KOPT-K1 (cell line): ENCODE results near the gene HIVEP2.

ENCODE experiments used
- H3K27ac ChIP-seq: fragments of 200-600 bp; sonication (generic); 2 replicates; pipeline ENCODE4 v1.5.1; 2016; ENCODE audit warnings: antibody characterized with exemption, mild to moderate bottlenecking, low read depth, low read length; ENCODE audit not compliant: poor library complexity, severe bottlenecking
- H3K36me3 ChIP-seq: fragments of 200-600 bp; sonication (generic); 2 replicates; pipeline ENCODE4 v1.5.1; 2017; ENCODE audit warnings: antibody characterized with exemption, mild to moderate bottlenecking, low read length, moderate library complexity; ENCODE audit not compliant: insufficient read depth
- H3K9me3 ChIP-seq: fragments of 200-600 bp; sonication (generic); 2 replicates; pipeline ENCODE4 v1.5.1; 2017; ENCODE audit warnings: antibody characterized with exemption, low read length, mild to moderate bottlenecking; ENCODE audit not compliant: insufficient read depth, poor library complexity, severe bottlenecking

HIVEP2 gene

DNA sequence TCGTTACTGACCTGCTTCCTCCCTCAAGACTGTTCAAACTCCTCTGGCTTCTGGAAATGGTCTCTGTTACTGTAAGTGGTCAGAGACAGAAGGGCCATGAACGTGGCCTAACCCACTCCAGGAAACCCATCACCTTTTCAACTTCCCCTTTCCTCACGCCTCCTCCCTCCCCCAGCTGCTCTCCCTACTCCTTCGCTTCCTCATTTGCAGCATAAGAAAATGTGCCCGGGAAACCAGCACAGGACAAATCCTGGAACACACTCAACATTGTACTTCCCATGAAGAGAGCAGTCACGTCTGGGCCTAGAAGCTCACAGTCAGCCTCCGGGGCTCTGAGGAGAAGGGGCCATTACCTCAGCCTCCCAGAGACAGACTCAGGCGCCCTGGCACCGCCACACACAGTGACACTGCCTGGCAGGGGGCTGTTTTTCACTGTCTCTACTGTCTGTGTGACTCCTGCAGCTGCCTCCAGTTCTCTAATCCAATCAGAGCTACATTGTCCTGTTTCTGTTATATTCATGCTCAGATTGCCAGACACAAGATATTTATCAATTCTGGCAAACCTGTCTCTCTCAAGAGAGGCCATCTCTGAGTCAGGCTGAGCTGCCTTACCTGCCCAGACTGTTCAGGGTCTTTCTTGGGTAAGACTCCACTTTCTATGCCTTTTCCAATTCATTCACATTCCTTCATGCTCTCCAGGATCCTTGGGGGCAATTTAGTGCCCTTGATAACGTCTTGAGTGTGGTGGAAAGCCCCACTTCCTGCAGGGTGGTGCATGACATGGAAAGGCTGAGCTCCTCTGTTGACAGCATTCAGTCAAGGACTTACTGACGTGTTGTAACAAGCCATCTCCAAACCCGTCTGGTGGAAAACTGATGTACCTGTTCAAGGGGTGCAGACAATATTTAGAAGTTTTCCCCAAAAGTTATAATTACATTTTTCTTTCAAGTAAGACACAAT is 242.2 kb downstream of the HIVEP2 start:
- H3K9me3 ChIP-seq: no peaks in the 10 kb centered on the region
- no peak overlapping the region for H3K27ac ChIP-seq
- no peaks in the 10 kb centered on the region for H3K36me3 ChIP-seq
